ENCODE measurements around the gene NOTCH3. TPM values are rescaled to one million over a fixed set of nuclear protein-coding genes. Genes with fewer than 3 reads are reported as not detected.

Gene NOTCH3
- total RNA-seq, 1 experiment from 2014 or later = 21.5 TPM

GRCh38 chr19:15112385-15112784, 88.4 kb downstream of the NOTCH3 start:
- DNase-seq = peak; percentile 45
- Histone ChIP-seq H3F3A (ENCODE audit: low read length, unreplicated experiment) (no peaks in the 10 kb centered on the region), H4K20me1 (ENCODE audit: low read length) (no peaks in the 10 kb centered on the region), H3K4me3 (ENCODE audit: low read length) (no peak overlapping the region), H3K4me2 (ENCODE audit: low read length) (no peak overlapping the region), H3K4me1 (ENCODE audit: insufficient read depth, low read length) (peaks cover 5% of the 10 kb centered on the region), H2AFZ (ENCODE audit: low read length) (no peak overlapping the region), H3K36me3 (ENCODE audit: low read depth, low read length) (peaks cover 19% of the 10 kb centered on the region; the same call in 1 of the 2 replicates), H3K9me3 (ENCODE audit: low read length) (no peaks in the 10 kb centered on the region), H3K9ac (ENCODE audit: low read length) (no peak overlapping the region), H3K27me3 (ENCODE audit: low read length) (no peaks in the 10 kb centered on the region), H3K27ac (ENCODE audit: low read length) (no peak overlapping the region), H3K9me2 (replicated peaks; ENCODE audit: low read length) (no peaks in the 10 kb centered on the region), H3K79me2 (ENCODE audit: low read length) (no peaks in the 10 kb centered on the region)
- TF ChIP-seq EZH2phosphoT487 (IDR thresholded peaks at IDR 0.05; ENCODE audit: borderline replicate concordance, low read length) (no peak), CTCF (conservative IDR thresholded peaks at IDR 0.05; ENCODE audit: low read depth, low read length) (peak; percentile 31; the same call in 1 of the 2 replicates), EZH2 (IDR thresholded peaks at IDR 0.05; ENCODE audit: low read length, unreplicated experiment) (no peak)
- intact Hi-C loops (cut with micrococcal nuclease) = no loop called here
- POLR2A ChIA-PET (ENCODE audit: unreplicated experiment) = no interaction called here
- ATAC-seq = no peak
- BruUV-seq (replicated peaks) = no TSS peak
- CTCF ChIA-PET = interaction anchor here (0.6 kb wide), 2 partner anchors 87 to 151 kb away, joined by 4 to 5 read pairs; no protein-coding TSS in a partner anchor

- Histone ChIP-seq H3K27ac (ENCODE audit: low read length) (no peak overlapping the region), H4K20me1 (ENCODE audit: low read length) (no peaks in the 10 kb centered on the region), H3K4me2 (ENCODE audit: low read length) (no peak overlapping the region), H3K9ac (ENCODE audit: low read length) (no peak overlapping the region), H3K4me3 (ENCODE audit: low read length) (no peak overlapping the region), H3K9me2 (replicated peaks; ENCODE audit: low read length) (no peaks in the 10 kb centered on the region), H3K79me2 (ENCODE audit: low read length) (no peaks in the 10 kb centered on the region), H3K36me3 (ENCODE audit: low read depth, low read length) (peaks cover 14% of the 10 kb centered on the region; the same call in 1 of the 2 replicates), H3K27me3 (ENCODE audit: low read length) (no peaks in the 10 kb centered on the region), H3F3A (ENCODE audit: low read length, unreplicated experiment) (no peaks in the 10 kb centered on the region), H3K9me3 (ENCODE audit: low read length) (no peaks in the 10 kb centered on the region), H3K4me1 (ENCODE audit: insufficient read depth, low read length) (peaks cover 5% of the 10 kb centered on the region), H2AFZ (ENCODE audit: low read length) (no peak overlapping the region)
- no peak for ATAC-seq
- no peak for DNase-seq
- ChIA-PET POLR2A (ENCODE audit: unreplicated experiment) (no interaction called here), CTCF (interaction anchor here (0.6 kb wide), 1 partner anchor 87 kb away, joined by 5 read pairs; no protein-coding TSS in a partner anchor)
- no peak for TF ChIP-seq EZH2 (IDR thresholded peaks at IDR 0.05; ENCODE audit: low read length, unreplicated experiment)
- TF ChIP-seq CTCF (conservative IDR thresholded peaks at IDR 0.05; ENCODE audit: low read depth, low read length) = no peak
- TF ChIP-seq EZH2phosphoT487 (IDR thresholded peaks at IDR 0.05; ENCODE audit: borderline replicate concordance, low read length) = no peak
- intact Hi-C loops (cut with micrococcal nuclease) = no loop called here
- no TSS peak for BruUV-seq (replicated peaks)
These were observed 89.0 kb downstream of the NOTCH3 start for GRCh38 chr19:15111758-15112157.

GRCh38 chr19:15110418-15110815, 90.4 kb downstream of the NOTCH3 start:
- Histone ChIP-seq H3K79me2 (ENCODE audit: low read length) (no peaks in the 10 kb centered on the region), H3K4me1 (ENCODE audit: insufficient read depth, low read length) (peaks cover 5% of the 10 kb centered on the region), H3K4me3 (ENCODE audit: low read length) (no peak overlapping the region), H3K27me3 (ENCODE audit: low read length) (no peaks in the 10 kb centered on the region), H3K9me2 (replicated peaks; ENCODE audit: low read length) (no peaks in the 10 kb centered on the region), H2AFZ (ENCODE audit: low read length) (no peak overlapping the region), H4K20me1 (ENCODE audit: low read length) (no peaks in the 10 kb centered on the region), H3K36me3 (ENCODE audit: low read depth, low read length) (peaks cover 8% of the 10 kb centered on the region; the same call in 1 of the 2 replicates), H3K9ac (ENCODE audit: low read length) (no peak overlapping the region), H3F3A (ENCODE audit: low read length, unreplicated experiment) (no peaks in the 10 kb centered on the region), H3K4me2 (ENCODE audit: low read length) (no peak overlapping the region), H3K27ac (ENCODE audit: low read length) (no peak overlapping the region), H3K9me3 (ENCODE audit: low read length) (no peaks in the 10 kb centered on the region)
- no TSS peak for BruUV-seq (replicated peaks)
- ATAC-seq = no peak
- intact Hi-C loops (cut with micrococcal nuclease) = no loop called here
- TF ChIP-seq CTCF (conservative IDR thresholded peaks at IDR 0.05; ENCODE audit: low read depth, low read length) (no peak), EZH2 (IDR thresholded peaks at IDR 0.05; ENCODE audit: low read length, unreplicated experiment) (no peak), EZH2phosphoT487 (IDR thresholded peaks at IDR 0.05; ENCODE audit: borderline replicate concordance, low read length) (no peak)
- ChIA-PET POLR2A (ENCODE audit: unreplicated experiment) (no interaction called here), CTCF (no interaction called here)
- DNase-seq = no peak

Data from PC-3 (cell line).